ENCODE results near the gene NECTIN4. TPM values are rescaled to one million over a fixed set of nuclear protein-coding genes. Genes with fewer than 3 reads are reported as not detected.

The NECTIN4 gene
- polyA plus RNA-seq, 1 of the 3 experiments (the other 2 are of a cell fraction) = 0.59 TPM

GRCh38 chr1:161127649-161128048 is 38.3 kb upstream of the NECTIN4 start:
- ChIA-PET CTCF (interaction anchor here (1.2 kb wide), 1 partner anchor 56 kb away, joined by 3 read pairs; no protein-coding TSS in a partner anchor), POLR2A (interaction anchor here (1.3 kb wide), 1 partner anchor 9 kb away, joined by 5 read pairs; the partner anchor contains the start of genes NIT1 and PFDN2)
- H3K9me3 ChIP-seq = no peaks in the 10 kb centered on the region
- peaks cover 37 to 59% of the 10 kb centered on the region in 2 experiments for H3K36me3 ChIP-seq (replicated peaks in 1 of 2; ENCODE audit: control insufficient read depth in 1 of 2, insufficient read depth in 2 of 2, low read length in 1 of 2)
- no peaks in the 10 kb centered on the region for H3K9me2 ChIP-seq
- H3K27me3 ChIP-seq (ENCODE audit: insufficient read depth) = no peaks in the 10 kb centered on the region
- no peak overlapping the region for H3K4me2 ChIP-seq
- DNase-seq = no peak
- H3K79me2 ChIP-seq (ENCODE audit: insufficient read depth) = peaks cover 81% of the 10 kb centered on the region
- WGBS (ENCODE audit: low lambda C conversion rate) = 100% methylated on average over 2 of the region's 2 CpGs
- no peak for TF ChIP-seq MXI1 (IDR thresholded peaks at IDR 0.05; ENCODE audit: low read depth, low read length)
- TF ChIP-seq EP300 (IDR thresholded peaks at IDR 0.05; ENCODE audit: borderline replicate concordance in 1 of 2, low read depth in 1 of 2, low read length in 1 of 2) = no peak
- TF ChIP-seq SMC3 (IDR thresholded peaks at IDR 0.05; ENCODE audit: low read depth, low read length) = no peak
- TF ChIP-seq RAD21 (IDR thresholded peaks at IDR 0.05; ENCODE audit: low read length) = no peak
- no peak overlapping the region for H3K27ac ChIP-seq (ENCODE audit: low read depth in 2 of 2, low read length in 1 of 2)
- peaks cover 8% of the 10 kb centered on the region; the same call in 1 of the 2 replicates for H4K20me1 ChIP-seq (ENCODE audit: insufficient read depth)
- H3K4me1 ChIP-seq (ENCODE audit: control insufficient read depth in 1 of 2, insufficient read depth in 2 of 2, low read depth in 1 of 2, low read length in 1 of 2) = peaks cover 5 to 11% of the 10 kb centered on the region in 2 experiments; a peak in 3 of 4 replicates
- no peak overlapping the region for H3K9ac ChIP-seq
- no peaks in the 10 kb centered on the region for H3F3A ChIP-seq (replicated peaks; ENCODE audit: insufficient read depth)
- no peak overlapping the region for H2AFZ ChIP-seq (ENCODE audit: low read depth)
- no peak overlapping the region for H3K4me3 ChIP-seq (ENCODE audit: low read depth in 2 of 2, low read length in 1 of 2)

GRCh38 chr1:161122967-161123366 is 33.6 kb upstream of the NECTIN4 start:
- no peak for DNase-seq
- H3K79me2 ChIP-seq (ENCODE audit: insufficient read depth) = peaks cover 61% of the 10 kb centered on the region
- no peak overlapping the region for H3K9ac ChIP-seq
- no peak overlapping the region for H3K4me2 ChIP-seq
- 89% methylated on average over 6 of the region's 6 CpGs for WGBS (ENCODE audit: low lambda C conversion rate)
- H3K9me2 ChIP-seq = no peaks in the 10 kb centered on the region
- H3K4me3 ChIP-seq (ENCODE audit: low read depth in 2 of 2, low read length in 1 of 2) = no peak overlapping the region
- ChIA-PET POLR2A (no interaction called here), CTCF (no interaction called here)
- H3K27me3 ChIP-seq (ENCODE audit: insufficient read depth) = no peaks in the 10 kb centered on the region
- peaks cover 8% of the 10 kb centered on the region; the same call in 1 of the 2 replicates for H4K20me1 ChIP-seq (ENCODE audit: insufficient read depth)
- no peak overlapping the region for H3K27ac ChIP-seq (ENCODE audit: low read depth in 2 of 2, low read length in 1 of 2)
- H2AFZ ChIP-seq (ENCODE audit: low read depth) = no peak overlapping the region
- peaks cover 30 to 64% of the 10 kb centered on the region in 2 experiments for H3K36me3 ChIP-seq (replicated peaks in 1 of 2; ENCODE audit: control insufficient read depth in 1 of 2, insufficient read depth in 2 of 2, low read length in 1 of 2)
- H3K9me3 ChIP-seq = no peaks in the 10 kb centered on the region
- peaks cover 7% of the 10 kb centered on the region for H3F3A ChIP-seq (replicated peaks; ENCODE audit: insufficient read depth)
- peaks cover 15 to 19% of the 10 kb centered on the region in 2 experiments; a peak in 3 of 4 replicates for H3K4me1 ChIP-seq (ENCODE audit: control insufficient read depth in 1 of 2, insufficient read depth in 2 of 2, low read depth in 1 of 2, low read length in 1 of 2)
- TF ChIP-seq SIN3A (IDR thresholded peaks at IDR 0.05; ENCODE audit: borderline replicate concordance, low read depth, low read length) (no peak), RXRA (IDR thresholded peaks at IDR 0.05; ENCODE audit: borderline replicate concordance, low read depth) (no peak), TAF1 (IDR thresholded peaks at IDR 0.05; ENCODE audit: borderline replicate concordance, low read depth, low read length) (no peak), SMC3 (IDR thresholded peaks at IDR 0.05; ENCODE audit: low read depth, low read length) (no peak), ZBTB33 (IDR thresholded peaks at IDR 0.05; ENCODE audit: borderline replicate concordance, low read depth) (no peak), RAD21 (IDR thresholded peaks at IDR 0.05; ENCODE audit: low read length) (no peak), EP300 (IDR thresholded peaks at IDR 0.05; ENCODE audit: borderline replicate concordance in 1 of 2, low read depth in 1 of 2, low read length in 1 of 2) (no peak), EZH2phosphoT487 (IDR thresholded peaks at IDR 0.05; ENCODE audit: borderline replicate concordance, low read depth) (no peak), CTCF (IDR thresholded peaks at IDR 0.05) (no peak), JUND (IDR thresholded peaks at IDR 0.05) (no peak), ELF1 (IDR thresholded peaks at IDR 0.05) (no peak), REST (IDR thresholded peaks at IDR 0.05; ENCODE audit: low read depth, low read length) (no peak), TCF12 (IDR thresholded peaks at IDR 0.05) (no peak), TEAD4 (IDR thresholded peaks at IDR 0.05; ENCODE audit: borderline replicate concordance, insufficient read depth) (no peak), POLR2AphosphoS5 (IDR thresholded peaks at IDR 0.05; ENCODE audit: low read depth, low read length) (no peak), PBX3 (IDR thresholded peaks at IDR 0.05) (no peak)

Measured in SK-N-SH (cell line).